Ishikawa (cell line): ENCODE measurements around the gene PIEZO1.

Experiments
- EP300 ChIP-seq: IDR thresholded peaks from 2 replicates; pipeline ENCODE4 v1.6.1; 2012; ENCODE audit warnings: borderline replicate concordance
- FOXM1 ChIP-seq: IDR thresholded peaks from 2 replicates; pipeline ENCODE4 v1.6.1; 2012; ENCODE audit warnings: low read depth, borderline replicate concordance
- RAD21 ChIP-seq: IDR thresholded peaks from 2 replicates; pipeline ENCODE4 v1.6.1; 2012; ENCODE audit warnings: low read depth
- TAF1 ChIP-seq: IDR thresholded peaks from 2 replicates; pipeline ENCODE4 v1.6.1; 2012; ENCODE audit warnings: low read depth, mild to moderate bottlenecking
- TF ChIP-seq, protein P1 (sequence below): IDR thresholded peaks from 2 replicates; pipeline ENCODE4 v1.6.1; 2012

DNA sequence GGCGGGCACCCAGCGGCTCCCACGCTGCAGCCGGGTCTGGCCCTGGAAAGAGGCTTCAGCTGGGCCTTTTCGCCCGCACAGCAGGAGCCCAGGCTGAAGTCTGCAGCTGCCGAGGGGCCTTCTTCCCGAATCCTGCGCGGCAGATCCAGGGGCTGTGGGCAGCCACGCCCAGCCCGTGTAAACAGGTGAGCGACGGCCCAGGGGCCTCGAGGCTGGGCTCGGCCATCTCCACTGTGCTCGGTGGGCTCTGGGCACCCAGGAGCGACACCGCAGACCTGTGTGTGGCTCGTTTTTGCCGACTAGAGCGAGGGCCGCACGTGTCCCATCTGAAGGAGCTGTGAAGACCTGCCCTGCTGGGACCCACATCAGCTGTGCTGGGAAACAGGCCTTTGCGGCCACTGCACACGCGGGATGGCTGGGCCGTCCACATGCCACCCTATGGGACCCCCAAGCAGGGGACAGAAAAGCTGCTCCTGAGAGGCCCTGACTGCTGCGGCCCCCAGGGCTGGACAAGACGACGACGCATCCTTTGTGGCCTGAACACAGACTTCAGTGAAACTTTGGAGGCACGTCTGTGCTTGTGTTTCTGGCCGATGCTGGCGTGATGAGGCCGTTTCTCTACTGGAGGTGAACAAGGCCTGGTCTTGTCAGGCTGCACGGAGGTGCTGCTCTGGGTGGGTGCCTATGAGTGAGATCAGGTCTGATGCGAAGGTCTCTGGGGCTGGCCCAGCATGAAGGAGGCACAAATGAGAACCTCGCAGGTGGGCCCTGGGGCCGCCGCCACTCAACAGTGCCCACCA is 31.9 kb upstream of the PIEZO1 start:
- TF ChIP-seq EP300 (no peak), RAD21 (no peak), TAF1 (no peak), FOXM1 (no peak)
- TF ChIP-seq, protein P1, sequence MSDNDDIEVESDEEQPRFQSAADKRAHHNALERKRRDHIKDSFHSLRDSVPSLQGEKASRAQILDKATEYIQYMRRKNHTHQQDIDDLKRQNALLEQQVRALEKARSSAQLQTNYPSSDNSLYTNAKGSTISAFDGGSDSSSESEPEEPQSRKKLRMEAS, result no peak
